Left ventricle myocardium inferior (tissue), 1 donor: ENCODE data around the gene OR2T29. TPM values are rescaled to one million over a fixed set of nuclear protein-coding genes. Genes with fewer than 3 reads are reported as not detected.
"Not testable (repeated sequence)": the region's sequence is repeated elsewhere in the genome, so short reads cannot be mapped to it uniquely, and the experiment has no call there.

ENCODE experiments used
- DNase-seq: peaks from one replicate; pipeline ENCODE4 v3.0.0-alpha.2; 2020
- H3K27ac ChIP-seq: fragments of 200-600 bp; replicated peaks from 2 replicates; pipeline ENCODE4 v1.8.0; 2021
- H3K27me3 ChIP-seq: fragments of 200-600 bp; 2 replicates; pipeline ENCODE4 v1.8.0; 2021; ENCODE audit warnings: low read depth
- H3K36me3 ChIP-seq: fragments of 200-600 bp; 2 replicates; pipeline ENCODE4 v1.8.0; 2021
- H3K4me1 ChIP-seq: fragments of 200-600 bp; 2 replicates; pipeline ENCODE4 v1.8.0; 2021
- H3K4me3 ChIP-seq: fragments of 200-600 bp; 2 replicates; pipeline ENCODE4 v1.8.0; 2021; ENCODE audit warnings: mild to moderate bottlenecking, moderate library complexity
- H3K9me3 ChIP-seq: fragments of 200-600 bp; replicated peaks from 2 replicates; pipeline ENCODE4 v1.8.0; 2021
- CTCF ChIP-seq: fragments of 200-600 bp; IDR thresholded peaks from 2 replicates; pipeline ENCODE4 v1.8.0; 2021; ENCODE audit warnings: antibody characterized with exemption, mild to moderate bottlenecking, borderline replicate concordance
- intact Hi-C: fragments of 100-400 bp; cut with micrococcal nuclease; formaldehyde crosslinking; loops from one replicate; pipeline ENCODE4 v1.11.0; 2022
- total RNA-seq: library from RNA; stranded (reverse); fragmentation: NEBNext Ultra II Directional; extraction: Animal tissue kit (Norgen Biotek cat#: 25700); gene quantifications from one replicate; pipeline ENCODE4 v1.2.1, GENCODE V29; 2021
- donor health status: DM: no; HTN: yes; CAD: no; lungs with severe emphysema.

Gene OR2T29
- total RNA-seq, 1 donor from 2014 or later, result not detected

DNA sequence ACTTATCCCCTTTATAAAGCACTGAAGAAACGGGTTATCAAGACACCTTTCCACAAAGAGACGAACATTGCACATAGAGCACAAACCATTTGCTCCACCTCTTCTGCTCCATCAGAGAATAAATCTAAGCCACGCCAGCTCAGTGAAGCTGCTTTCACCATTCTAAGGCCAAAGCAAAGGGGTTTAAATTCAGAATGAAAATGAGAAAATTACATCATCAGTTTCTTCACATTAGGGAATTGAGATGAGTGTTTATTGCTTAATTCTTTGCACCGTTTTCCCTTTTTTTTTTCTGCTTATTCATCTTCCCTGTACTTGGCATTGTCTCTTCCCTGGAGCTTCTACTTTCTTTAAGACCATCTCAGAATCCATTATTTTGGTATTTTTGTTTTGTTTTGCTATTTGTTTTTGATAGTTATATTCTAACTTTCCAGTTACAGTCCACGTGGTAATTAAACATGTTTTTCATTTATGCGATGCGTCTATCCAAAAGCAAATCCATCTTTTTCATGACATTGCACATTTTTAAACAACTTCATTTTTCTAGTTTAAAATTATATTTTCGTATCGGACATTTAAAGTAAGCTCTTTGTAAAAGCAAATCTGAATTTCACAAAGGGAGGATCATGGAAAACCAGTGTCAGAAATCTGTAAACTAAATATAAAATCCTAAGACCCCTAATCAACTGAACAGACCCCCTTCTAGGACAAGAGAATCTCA is 13.8 kb upstream of the OR2T29 start:
- intact Hi-C loops, result no loop called here
- no peak overlapping the region for H3K4me3 ChIP-seq
- H3K9me3 ChIP-seq, result peaks cover 10% of the 10 kb centered on the region
- H3K36me3 ChIP-seq, result no peaks in the 10 kb centered on the region
- no peak for TF ChIP-seq CTCF
- H3K27ac ChIP-seq, result no peak overlapping the region
- no peak for DNase-seq
- no peaks in the 10 kb centered on the region for H3K4me1 ChIP-seq
- H3K27me3 ChIP-seq, result no peaks in the 10 kb centered on the region

DNA sequence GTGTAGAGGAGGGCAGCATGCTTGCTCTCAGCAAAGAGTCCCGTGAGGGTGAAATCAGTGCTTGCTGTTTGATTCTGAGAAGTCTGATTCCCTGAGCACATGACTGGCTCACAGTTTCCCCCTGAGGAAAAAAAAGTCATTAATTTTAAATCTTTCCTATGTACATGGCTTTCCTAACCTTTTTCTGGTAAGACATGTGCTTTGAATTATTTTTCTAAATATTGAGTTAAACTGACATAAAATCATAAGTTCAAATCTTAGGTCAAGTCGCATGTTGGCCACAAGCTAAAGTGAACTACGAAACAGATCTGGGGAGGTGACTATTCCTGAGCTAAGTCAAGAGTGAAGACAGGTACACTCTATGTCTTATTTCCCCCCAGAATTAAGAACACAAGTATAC is 12.1 kb upstream of the OR2T29 start, which contains the start of gene OR2T34:
Gene OR2T34 (minus strand): TSS at position 101 of the 400 bp plus-strand sequence. CDS start 0 bp downstream, at position 101.
- intact Hi-C loops, DNase-seq, H3K27me3 ChIP-seq, H3K27ac ChIP-seq, H3K9me3 ChIP-seq, H3K4me1 ChIP-seq, H3K4me3 ChIP-seq, H3K36me3 ChIP-seq: not testable (repeated sequence)

DNA sequence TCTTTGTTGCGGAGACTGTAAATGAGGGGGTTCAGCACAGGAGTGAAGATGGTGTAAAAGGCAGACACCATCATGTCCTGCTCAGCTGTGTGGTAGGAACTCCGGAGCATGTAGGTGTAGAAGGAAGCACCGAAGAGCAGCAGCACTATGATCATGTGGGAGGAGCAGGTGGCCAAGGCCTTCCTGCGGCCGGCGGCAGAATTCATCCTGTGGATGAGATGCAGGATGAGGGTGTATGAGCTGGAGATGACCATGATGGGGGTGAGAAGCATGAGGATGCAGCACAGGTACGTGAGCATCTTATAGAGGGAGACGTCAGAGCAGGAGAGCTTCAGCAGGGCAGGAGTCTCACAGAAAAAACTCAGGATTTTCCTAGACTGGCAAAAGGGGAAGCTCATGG is 11.3 kb upstream of the OR2T29 start:
- H3K36me3 ChIP-seq, H3K9me3 ChIP-seq, intact Hi-C loops, DNase-seq, H3K4me1 ChIP-seq, H3K27ac ChIP-seq, H3K4me3 ChIP-seq, H3K27me3 ChIP-seq: not testable (repeated sequence)

DNA sequence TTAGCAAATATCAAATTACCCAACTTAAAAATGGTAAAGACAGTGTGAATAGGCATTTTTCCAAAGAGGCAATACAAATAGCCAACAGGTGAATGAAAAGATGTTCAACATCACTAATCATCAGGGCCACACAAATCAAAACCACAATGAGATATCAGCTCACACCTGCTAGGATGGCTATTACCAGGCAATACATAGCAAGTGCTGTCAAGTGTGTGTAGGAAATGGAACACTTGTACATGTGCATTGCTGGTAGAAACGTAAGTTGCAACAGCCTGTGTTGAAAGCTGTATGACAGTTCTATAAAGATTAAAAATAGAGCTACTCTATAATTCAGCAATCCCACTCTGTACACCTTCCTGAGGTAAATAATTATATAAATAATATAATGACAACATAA is 9.5 kb upstream of the OR2T29 start:
- H3K4me1 ChIP-seq, H3K27me3 ChIP-seq, intact Hi-C loops, H3K36me3 ChIP-seq, H3K4me3 ChIP-seq, DNase-seq, H3K9me3 ChIP-seq, H3K27ac ChIP-seq: not testable (repeated sequence)

DNA sequence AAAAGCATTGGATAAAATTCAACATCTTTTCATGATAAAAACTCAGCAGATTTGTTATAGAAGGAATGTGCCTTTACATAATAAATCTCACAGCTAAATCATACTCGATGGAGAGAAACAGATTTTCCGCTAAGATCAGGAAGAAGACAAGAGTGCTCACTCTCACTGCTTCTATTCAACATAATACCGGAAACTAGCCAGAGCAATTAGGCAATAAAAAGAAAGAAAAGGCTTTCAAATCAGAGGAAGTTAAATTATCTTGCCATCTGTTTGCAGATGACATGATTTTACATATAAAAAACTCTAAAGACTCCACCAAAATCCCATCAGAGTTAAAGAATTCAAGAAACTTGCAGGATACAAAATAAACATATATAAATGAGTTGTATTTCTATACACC is 8.2 kb upstream of the OR2T29 start:
- H3K36me3 ChIP-seq, H3K27me3 ChIP-seq, DNase-seq, H3K27ac ChIP-seq, H3K4me1 ChIP-seq, H3K4me3 ChIP-seq, H3K9me3 ChIP-seq, intact Hi-C loops: not testable (repeated sequence)

DNA sequence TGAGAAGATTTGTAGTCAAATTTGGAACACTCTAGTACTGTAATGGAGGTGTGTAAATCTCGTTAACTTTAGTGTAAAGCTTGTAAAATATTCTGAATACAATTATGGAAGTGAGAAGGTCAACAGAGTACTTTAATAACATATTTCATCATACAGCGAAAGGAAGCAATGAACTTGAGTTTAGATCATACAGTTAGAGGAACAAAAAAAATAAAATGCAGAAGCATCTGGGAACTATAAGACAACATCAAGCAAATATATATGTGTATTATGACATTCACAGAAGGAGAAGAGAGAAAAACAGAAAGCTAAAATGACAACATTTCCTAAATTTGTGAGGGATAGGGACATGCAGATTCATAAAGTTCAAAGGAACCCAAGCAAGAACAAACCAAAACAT is 6.5 kb upstream of the OR2T29 start:
- intact Hi-C loops, H3K27me3 ChIP-seq, H3K9me3 ChIP-seq, DNase-seq, H3K36me3 ChIP-seq, H3K4me1 ChIP-seq, H3K4me3 ChIP-seq, H3K27ac ChIP-seq: not testable (repeated sequence)

GRCh38 chr1:248565530-248566373 is 3.2 kb upstream of the OR2T29 start:
- H3K27me3 ChIP-seq, H3K36me3 ChIP-seq, intact Hi-C loops, H3K9me3 ChIP-seq, H3K4me3 ChIP-seq, H3K27ac ChIP-seq, DNase-seq, H3K4me1 ChIP-seq: not testable (repeated sequence)

- H3K4me1 ChIP-seq, H3K27ac ChIP-seq, H3K9me3 ChIP-seq, H3K36me3 ChIP-seq, H3K4me3 ChIP-seq, DNase-seq, H3K27me3 ChIP-seq, intact Hi-C loops: not testable (repeated sequence)
These were observed 11.5 kb downstream of the OR2T29 start for GRCh38 chr1:248551027-248551426.

GRCh38 chr1:248547383-248547782 is 15.2 kb downstream of the OR2T29 start:
- H3K4me1 ChIP-seq, H3K27me3 ChIP-seq, H3K9me3 ChIP-seq, H3K36me3 ChIP-seq, H3K4me3 ChIP-seq, H3K27ac ChIP-seq, DNase-seq, intact Hi-C loops: not testable (repeated sequence)

DNA sequence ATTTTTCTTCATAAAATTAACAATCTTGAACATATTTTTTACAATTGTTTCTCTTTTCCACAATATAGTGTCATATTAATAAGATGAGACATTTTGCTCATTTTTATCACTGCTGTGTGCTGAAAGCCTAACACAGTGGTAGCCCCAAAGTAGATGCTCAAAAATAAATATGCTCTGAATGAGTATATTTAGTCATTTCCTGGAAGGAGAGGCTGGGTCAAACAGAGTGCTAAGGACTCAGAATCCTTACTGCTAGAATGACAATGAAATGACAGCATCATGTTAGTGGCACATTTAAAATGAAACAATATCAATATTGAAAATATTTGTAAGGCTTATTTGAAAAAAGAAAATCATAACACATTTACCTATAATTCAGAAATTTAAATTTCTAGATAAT is 25.1 kb downstream of the OR2T29 start:
- H3K4me1 ChIP-seq, H3K27me3 ChIP-seq, DNase-seq, H3K27ac ChIP-seq, H3K36me3 ChIP-seq, H3K9me3 ChIP-seq, H3K4me3 ChIP-seq, intact Hi-C loops: not testable (repeated sequence)
